HTERT RPE-1 (cell line): ENCODE measurements around the gene SENP5.
"Not testable (repeated sequence)": the region's sequence is repeated elsewhere in the genome, so short reads cannot be mapped to it uniquely, and the experiment has no call there.

ENCODE experiments used
- in situ Hi-C: fragments of 300-500 bp; cut with MboI; formaldehyde crosslinking; loops from 4 replicates; pipeline ENCODE4 v1.14.3; 2020; ENCODE audit warnings: low sequenced_read_pairs

The SENP5 gene

DNA sequence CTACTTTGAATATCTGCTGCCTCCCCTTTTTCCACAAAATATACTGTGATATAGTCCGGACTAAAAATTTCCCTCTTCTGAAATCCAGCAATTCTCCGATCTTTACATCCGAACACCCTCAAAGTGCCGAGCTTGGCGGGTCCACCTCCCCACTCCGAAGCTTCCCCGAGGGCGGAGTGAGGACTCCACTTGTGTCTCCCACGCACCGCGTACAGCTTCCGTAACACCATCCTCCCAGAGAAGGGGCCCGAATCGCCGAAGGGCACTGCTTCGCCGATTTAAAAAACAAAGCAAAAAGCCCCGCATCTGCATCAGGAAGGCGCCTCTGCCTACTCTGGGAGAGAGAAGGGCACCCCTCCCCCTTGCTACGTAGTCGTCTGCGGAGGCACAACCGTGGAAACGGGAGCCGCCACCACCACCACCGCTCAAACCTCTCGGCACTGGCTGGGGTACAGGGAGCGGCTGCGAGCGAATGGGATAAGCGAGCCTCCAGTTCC, 74.1 kb downstream of the SENP5 start:
- in situ Hi-C loops, result no loop called here

GRCh38 chr3:196942226-196942914, 74.7 kb downstream of the SENP5 start, which contains the start of gene NCBP2:
Gene NCBP2 (minus strand): TSS chr3:196942528. CDS start chr3:196942503, 25 bp downstream.
- in situ Hi-C loops, result no loop called here

DNA sequence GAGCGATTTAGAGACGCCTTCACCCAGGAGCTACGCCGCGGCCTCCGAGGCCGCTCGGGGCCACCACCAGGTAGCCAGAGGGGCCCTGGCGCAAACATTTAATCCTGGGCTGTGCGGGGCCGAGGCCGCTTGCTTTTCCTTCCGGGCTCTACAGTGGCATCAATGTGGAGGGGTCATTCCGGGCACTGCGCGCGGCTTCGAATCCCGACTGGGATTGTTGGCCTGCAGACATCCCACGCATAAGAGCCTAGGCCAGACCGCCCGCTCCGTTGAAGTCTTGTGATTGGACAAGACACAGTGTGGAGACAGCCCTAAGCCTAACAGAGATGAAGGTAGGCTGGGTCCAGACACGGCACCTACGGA, 75.2 kb downstream of the SENP5 start:
- in situ Hi-C loops, result no loop called here

- in situ Hi-C loops, result not testable (repeated sequence)
These were observed 76.5 kb downstream of the SENP5 start for GRCh38 chr3:196944037-196944790.

GRCh38 chr3:196947136-196947859, 79.6 kb downstream of the SENP5 start:
- in situ Hi-C loops, result no loop called here

- in situ Hi-C loops, result no loop called here
These were observed 80.2 kb downstream of the SENP5 start for GRCh38 chr3:196947860-196948441.

DNA sequence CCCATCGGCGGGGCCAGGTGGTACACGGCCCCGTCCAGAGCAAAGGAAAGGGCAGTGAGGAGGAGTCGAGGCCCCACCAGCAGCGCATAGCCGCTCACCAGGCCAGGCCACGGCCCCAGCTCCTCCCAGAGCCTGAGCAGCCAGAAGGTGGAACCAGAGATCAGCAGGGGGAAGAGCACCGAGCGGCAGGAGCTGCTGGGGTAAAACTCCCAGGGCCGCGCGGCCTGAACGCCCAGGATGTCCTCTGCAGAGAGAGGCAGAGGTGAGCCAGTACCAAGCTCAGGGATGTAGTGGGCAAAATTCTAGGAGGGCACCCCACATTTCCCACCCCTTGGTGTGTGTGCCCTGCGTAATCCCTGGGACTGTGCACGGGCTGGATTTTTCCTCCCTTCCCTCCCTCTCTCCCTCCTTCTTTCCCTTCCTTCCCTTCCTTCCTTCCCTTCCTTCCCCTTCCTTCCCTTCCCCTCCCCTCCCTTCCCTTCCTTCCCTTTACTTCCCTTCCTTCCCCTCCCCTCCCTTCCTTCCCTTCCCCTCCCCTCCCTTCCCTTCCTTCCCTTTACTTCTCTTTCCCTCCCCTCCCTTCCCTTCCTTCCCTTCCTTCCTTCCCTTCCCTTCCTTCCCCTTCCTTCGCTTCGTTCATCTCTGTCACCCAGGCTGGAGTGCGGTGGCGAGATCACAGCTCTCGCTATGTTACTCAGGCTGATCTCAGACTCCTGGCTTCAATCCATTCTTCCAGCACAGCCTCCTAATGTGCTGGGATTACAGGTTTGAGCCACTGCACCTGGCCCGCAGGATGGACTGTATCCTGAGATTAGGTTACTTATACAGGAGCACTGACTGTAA, 80.9 kb downstream of the SENP5 start:
- in situ Hi-C loops, result no loop called here

- in situ Hi-C loops, result no loop called here
These were observed 81.5 kb downstream of the SENP5 start for GRCh38 chr3:196949285-196949619.

DNA sequence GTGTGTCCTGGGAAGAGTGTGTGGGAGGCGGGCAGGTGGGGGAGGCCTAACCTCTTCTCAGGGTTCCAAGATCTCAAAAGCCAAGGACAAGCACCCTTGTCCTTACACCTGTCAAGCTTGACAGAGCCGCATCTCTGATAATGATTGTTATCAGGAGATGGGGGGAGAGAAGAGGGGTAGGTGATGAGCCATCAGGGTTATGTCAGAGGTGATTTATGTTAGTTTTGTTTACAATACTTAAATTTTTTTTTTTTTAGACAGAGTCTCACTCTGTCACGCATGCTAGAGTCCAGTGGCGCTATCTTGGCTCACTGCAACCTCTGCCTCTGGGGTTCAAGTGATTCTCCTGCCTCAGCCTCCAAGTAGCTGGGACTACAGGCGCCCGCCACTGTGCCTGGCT, 82.0 kb downstream of the SENP5 start:
- in situ Hi-C loops, result no loop called here

GRCh38 chr3:196951371-196951770, 83.7 kb downstream of the SENP5 start:
- in situ Hi-C loops, result no loop called here

DNA sequence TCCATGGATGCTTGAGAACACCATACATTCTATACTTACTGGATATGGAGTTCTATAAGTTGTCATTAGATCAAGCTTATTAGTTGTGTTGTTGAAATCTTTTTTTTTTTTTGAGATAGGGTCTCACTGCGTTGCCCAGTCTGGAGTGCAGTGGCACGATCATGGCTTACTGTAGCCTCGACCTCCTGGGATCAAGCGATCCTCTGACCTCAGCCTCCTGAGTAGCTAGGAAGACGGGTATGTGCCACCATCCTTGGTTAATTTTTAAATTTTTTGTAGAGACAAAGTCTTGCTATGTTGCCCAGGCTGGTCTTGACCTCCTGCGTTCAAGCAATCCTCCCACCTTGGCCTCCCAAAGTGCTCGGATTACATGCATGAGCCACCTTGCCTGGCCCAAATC, 87.1 kb downstream of the SENP5 start:
- in situ Hi-C loops, result no loop called here

GRCh38 chr3:196962108-196962929, 94.6 kb downstream of the SENP5 start:
- in situ Hi-C loops, result no loop called here

- in situ Hi-C loops, result no loop called here
These were observed 95.4 kb downstream of the SENP5 start for GRCh38 chr3:196962930-196963630.

DNA sequence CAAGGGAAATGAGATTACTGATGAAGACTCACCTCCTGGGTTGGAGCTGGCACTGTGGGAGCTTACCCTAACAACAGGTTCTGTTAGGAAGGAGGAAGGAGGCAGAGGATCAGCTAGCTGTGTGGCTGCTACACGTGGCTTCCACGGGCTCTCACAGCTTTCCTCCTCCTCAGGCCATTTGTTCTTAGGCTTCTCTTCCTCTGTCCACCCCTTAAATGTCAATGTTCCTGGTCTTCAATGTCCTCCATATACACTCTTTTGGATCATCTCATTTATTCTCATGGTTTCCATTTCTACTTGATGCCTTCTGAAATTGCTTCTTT, 95.9 kb downstream of the SENP5 start:
- in situ Hi-C loops, result no loop called here

DNA sequence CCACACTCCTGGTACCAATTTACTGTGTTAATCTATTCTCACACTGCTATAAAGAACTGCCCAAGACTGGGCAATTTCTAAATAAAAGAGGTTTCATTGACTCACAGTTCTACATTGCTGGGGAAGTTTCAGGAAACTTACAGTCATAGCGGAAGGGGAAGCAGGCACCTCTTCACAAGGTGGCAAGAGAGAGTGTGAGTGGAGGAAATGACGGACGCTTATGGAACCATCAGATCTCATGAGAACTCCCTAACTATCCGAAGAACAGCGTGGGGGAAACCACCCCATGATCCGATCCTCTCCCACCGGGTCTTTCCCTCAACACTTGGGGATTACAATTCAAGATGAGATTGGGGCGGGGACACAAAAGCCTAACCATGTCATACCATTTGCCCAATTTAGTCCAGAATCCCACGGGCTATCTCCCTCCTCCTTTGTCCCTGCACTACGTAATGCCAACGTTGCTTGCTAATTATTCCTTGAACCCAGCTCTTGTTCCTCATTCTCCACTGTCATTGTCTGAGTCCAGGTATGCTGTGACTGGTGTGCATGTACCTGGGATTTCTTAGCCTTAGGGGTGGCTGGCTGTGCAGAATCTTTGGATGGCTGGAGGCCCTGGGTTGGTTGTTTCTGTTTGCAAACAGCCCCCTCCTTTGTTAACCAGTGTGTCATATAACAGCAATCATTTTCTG, 97.5 kb downstream of the SENP5 start:
- in situ Hi-C loops, result no loop called here

DNA sequence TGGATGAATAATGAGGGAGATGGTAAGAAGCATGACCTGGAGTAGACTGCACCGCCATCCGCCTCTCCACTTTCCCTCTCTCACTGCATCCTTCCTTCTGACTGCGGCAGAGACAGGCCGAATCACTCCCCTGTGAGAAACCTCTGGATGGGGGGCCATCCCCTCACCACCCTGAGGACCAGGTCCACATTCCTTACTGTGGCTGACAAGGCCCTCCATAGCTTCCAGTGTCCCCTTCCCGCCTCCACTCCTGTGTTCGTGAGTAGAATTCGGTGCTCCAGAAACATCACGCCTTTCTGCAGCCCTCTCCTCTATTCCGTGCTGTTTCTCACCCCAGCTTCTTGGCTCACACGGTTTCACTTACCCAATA, 98.1 kb downstream of the SENP5 start:
- in situ Hi-C loops, result no loop called here

DNA sequence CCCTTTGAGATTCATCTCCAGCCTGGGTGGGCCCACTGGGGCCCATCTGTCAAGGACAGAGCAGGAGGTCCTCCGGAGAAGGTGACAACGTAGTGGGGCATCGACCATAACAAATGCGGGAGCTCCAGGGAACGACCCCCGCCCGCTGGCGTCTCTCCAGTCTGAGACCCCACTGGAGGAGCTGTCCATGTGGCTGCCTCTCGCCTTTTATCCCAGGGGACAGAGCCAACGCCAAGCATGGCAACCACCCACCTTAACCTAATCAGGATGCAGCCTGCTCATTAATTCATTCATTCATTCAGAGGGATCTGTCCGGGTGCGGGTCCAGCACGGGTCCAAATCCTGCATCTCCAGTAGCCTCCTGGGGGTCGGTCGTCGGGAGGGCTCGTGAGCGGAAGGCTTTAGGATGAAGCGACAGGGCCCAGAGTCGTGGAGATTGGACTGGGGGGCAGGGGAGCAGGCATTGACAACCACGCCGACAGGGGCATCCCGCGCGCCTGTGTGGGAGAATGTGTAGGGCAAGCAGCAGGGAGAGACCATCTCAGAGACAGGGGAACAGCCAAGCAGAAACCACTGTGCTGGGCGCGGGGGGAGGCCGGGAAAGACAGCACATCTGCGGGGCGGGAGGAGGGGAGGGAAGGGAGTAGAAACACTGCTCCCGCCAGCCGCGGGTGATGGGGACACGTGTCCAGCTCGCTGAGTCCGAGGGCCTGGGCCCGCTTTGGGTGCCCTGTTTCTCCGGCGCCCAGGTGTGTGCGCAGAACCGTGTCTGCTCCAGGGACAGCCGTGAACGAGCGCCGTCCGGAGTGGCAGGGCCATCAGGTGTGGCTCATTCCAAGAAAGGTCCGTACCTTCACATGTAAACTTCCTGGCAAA, 99.0 kb downstream of the SENP5 start:
- in situ Hi-C loops, result no loop called here
